ENCODE data around the gene SGSM1.

The SGSM1 gene

GRCh38 chr22:24845041-24845898, 39.3 kb downstream of the SGSM1 start:
- no peaks in the 10 kb centered on the region for H3F3A ChIP-seq (ENCODE audit: control insufficient read depth, insufficient read depth)
- no peak overlapping the region for H3K27ac ChIP-seq (ENCODE audit: low read depth, low read length)
- TF ChIP-seq EZH2phosphoT487 (IDR thresholded peaks at IDR 0.05; ENCODE audit: borderline replicate concordance, low read length) (no peak), CTCF (IDR thresholded peaks at IDR 0.05; ENCODE audit: low read depth, low read length, poor library complexity, severe bottlenecking) (no peak)
- H3K9me3 ChIP-seq (ENCODE audit: control insufficient read depth, insufficient read depth, low read length) = no peaks in the 10 kb centered on the region
- no peaks in the 10 kb centered on the region for H3K9me2 ChIP-seq (replicated peaks; ENCODE audit: control insufficient read depth, low read length)
- no peaks in the 10 kb centered on the region for H4K20me1 ChIP-seq (ENCODE audit: control insufficient read depth, insufficient read depth, low read depth, low read length)
- H3K4me3 ChIP-seq (ENCODE audit: low read length) = no peak overlapping the region
- no peaks in the 10 kb centered on the region for H3K27me3 ChIP-seq (ENCODE audit: control insufficient read depth, low read length)
- H3K4me1 ChIP-seq (ENCODE audit: control insufficient read depth, low read length) = no peaks in the 10 kb centered on the region
- H3K4me2 ChIP-seq (ENCODE audit: low read length) = no peak overlapping the region
- no peaks in the 10 kb centered on the region for H3K79me2 ChIP-seq (ENCODE audit: control insufficient read depth, low read length)
- no peaks in the 10 kb centered on the region for H3K36me3 ChIP-seq (ENCODE audit: control insufficient read depth, low read length)

- no peaks in the 10 kb centered on the region for H3K27me3 ChIP-seq (ENCODE audit: control insufficient read depth, low read length)
Measured at GRCh38 chr22:24847490-24847889, 41.5 kb downstream of the SGSM1 start.

GRCh38 chr22:24848559-24849168, 42.7 kb downstream of the SGSM1 start:
- no peaks in the 10 kb centered on the region for H3K9me2 ChIP-seq (replicated peaks; ENCODE audit: control insufficient read depth, low read length)
- H3K4me3 ChIP-seq (ENCODE audit: low read length) = no peak overlapping the region
- H3K4me2 ChIP-seq (ENCODE audit: low read length) = no peak overlapping the region
- no peaks in the 10 kb centered on the region for H3K4me1 ChIP-seq (ENCODE audit: control insufficient read depth, low read length)
- H3K36me3 ChIP-seq (ENCODE audit: control insufficient read depth, low read length) = no peaks in the 10 kb centered on the region
- H3F3A ChIP-seq (ENCODE audit: control insufficient read depth, insufficient read depth) = no peaks in the 10 kb centered on the region
- H3K27ac ChIP-seq (ENCODE audit: low read depth, low read length) = no peak overlapping the region
- no peaks in the 10 kb centered on the region for H3K79me2 ChIP-seq (ENCODE audit: control insufficient read depth, low read length)
- no peaks in the 10 kb centered on the region for H3K27me3 ChIP-seq (ENCODE audit: control insufficient read depth, low read length)
- no peak for TF ChIP-seq EZH2phosphoT487 (IDR thresholded peaks at IDR 0.05; ENCODE audit: borderline replicate concordance, low read length)
- no peak for TF ChIP-seq CTCF (IDR thresholded peaks at IDR 0.05; ENCODE audit: low read depth, low read length, poor library complexity, severe bottlenecking)
- H4K20me1 ChIP-seq (ENCODE audit: control insufficient read depth, insufficient read depth, low read depth, low read length) = no peaks in the 10 kb centered on the region
- no peaks in the 10 kb centered on the region for H3K9me3 ChIP-seq (ENCODE audit: control insufficient read depth, insufficient read depth, low read length)

More at GRCh38 chr22:24847490-24847889, 41.5 kb downstream of the SGSM1 start:
- TF ChIP-seq CTCF (IDR thresholded peaks at IDR 0.05; ENCODE audit: low read depth, low read length, poor library complexity, severe bottlenecking) (no peak), EZH2phosphoT487 (IDR thresholded peaks at IDR 0.05; ENCODE audit: borderline replicate concordance, low read length) (no peak)
- no peak overlapping the region for H3K4me2 ChIP-seq (ENCODE audit: low read length)
- H3K36me3 ChIP-seq (ENCODE audit: control insufficient read depth, low read length) = no peaks in the 10 kb centered on the region
- H3K79me2 ChIP-seq (ENCODE audit: control insufficient read depth, low read length) = no peaks in the 10 kb centered on the region
- H3K4me1 ChIP-seq (ENCODE audit: control insufficient read depth, low read length) = no peaks in the 10 kb centered on the region
- H3K9me3 ChIP-seq (ENCODE audit: control insufficient read depth, insufficient read depth, low read length) = no peaks in the 10 kb centered on the region
- H3F3A ChIP-seq (ENCODE audit: control insufficient read depth, insufficient read depth) = no peaks in the 10 kb centered on the region
- H3K4me3 ChIP-seq (ENCODE audit: low read length) = no peak overlapping the region
- H4K20me1 ChIP-seq (ENCODE audit: control insufficient read depth, insufficient read depth, low read depth, low read length) = no peaks in the 10 kb centered on the region
- no peaks in the 10 kb centered on the region for H3K9me2 ChIP-seq (replicated peaks; ENCODE audit: control insufficient read depth, low read length)
- H3K27ac ChIP-seq (ENCODE audit: low read depth, low read length) = no peak overlapping the region

Measured in DOHH2 (cell line).